ENCODE measurements around the gene ZMYM4.

Gene ZMYM4

DNA sequence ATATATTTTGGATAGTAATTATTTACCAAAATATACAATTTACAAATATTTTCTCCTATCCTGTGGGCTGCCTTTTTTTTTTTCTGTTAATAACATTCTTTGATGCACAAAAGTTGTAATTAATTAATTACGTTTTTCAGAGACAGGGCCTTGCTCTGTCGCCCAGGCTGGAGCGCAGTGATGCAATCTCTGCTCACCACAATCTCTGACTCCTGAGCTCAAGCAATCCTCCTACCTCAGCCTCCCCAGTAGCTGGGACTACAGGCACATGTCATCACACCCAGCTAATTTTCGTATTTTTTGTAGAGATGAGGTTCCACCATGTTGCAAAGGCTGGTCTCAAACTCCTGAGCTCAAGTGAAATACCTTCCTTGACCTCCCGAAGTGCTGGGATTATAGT, 21.3 kb upstream of the ZMYM4 start:
- H3K27ac ChIP-seq (ENCODE audit: low read depth, low read length): no peak overlapping the region
- H3K4me1 ChIP-seq (ENCODE audit: control insufficient read depth in 5 of 5, insufficient read depth in 5 of 5, low read length in 5 of 5): no peaks in the 10 kb centered on the region
- no peak overlapping the region for H3K4me3 ChIP-seq (ENCODE audit: low read depth in 1 of 5, low read length in 5 of 5)
- H3K36me3 ChIP-seq (ENCODE audit: control insufficient read depth in 5 of 5, insufficient read depth in 5 of 5, low read length in 5 of 5): no peaks in the 10 kb centered on the region
- no peak overlapping the region for H3K9ac ChIP-seq (ENCODE audit: low read length in 5 of 5)
- H3K9me3 ChIP-seq (ENCODE audit: control insufficient read depth in 5 of 5, low read length in 5 of 5): peaks cover 0 to 4% (median 0%) of the 10 kb centered on the region in 5 donors
- H3K27me3 ChIP-seq (ENCODE audit: control insufficient read depth in 5 of 5, insufficient read depth in 4 of 5, low read length in 5 of 5): no peaks in the 10 kb centered on the region

GRCh38 chr1:35253941-35254340, 14.6 kb upstream of the ZMYM4 start:
- Histone ChIP-seq H3K9me3 (ENCODE audit: control insufficient read depth in 5 of 5, low read length in 5 of 5) (peaks cover 0 to 4% (median 0%) of the 10 kb centered on the region in 5 donors), H3K4me3 (ENCODE audit: low read depth in 1 of 5, low read length in 5 of 5) (no peak overlapping the region), H3K9ac (ENCODE audit: low read length in 5 of 5) (no peak overlapping the region), H3K27ac (ENCODE audit: low read depth, low read length) (no peak overlapping the region), H3K36me3 (ENCODE audit: control insufficient read depth in 5 of 5, insufficient read depth in 5 of 5, low read length in 5 of 5) (no peaks in the 10 kb centered on the region), H3K27me3 (ENCODE audit: control insufficient read depth in 5 of 5, insufficient read depth in 4 of 5, low read length in 5 of 5) (no peaks in the 10 kb centered on the region), H3K4me1 (ENCODE audit: control insufficient read depth in 5 of 5, insufficient read depth in 5 of 5, low read length in 5 of 5) (peaks cover 0 to 6% (median 0%) of the 10 kb centered on the region in 5 donors)

- H3K27me3 ChIP-seq (ENCODE audit: control insufficient read depth in 5 of 5, insufficient read depth in 4 of 5, low read length in 5 of 5): no peaks in the 10 kb centered on the region
- H3K27ac ChIP-seq (ENCODE audit: low read depth, low read length): no peak overlapping the region
- no peak overlapping the region for H3K4me3 ChIP-seq (ENCODE audit: low read depth in 1 of 5, low read length in 5 of 5)
- no peak overlapping the region for H3K9ac ChIP-seq (ENCODE audit: low read length in 5 of 5)
- peaks cover 0 to 11% (median 4%) of the 10 kb centered on the region in 5 donors for H3K4me1 ChIP-seq (ENCODE audit: control insufficient read depth in 5 of 5, insufficient read depth in 5 of 5, low read length in 5 of 5)
- no peaks in the 10 kb centered on the region for H3K36me3 ChIP-seq (ENCODE audit: control insufficient read depth in 5 of 5, insufficient read depth in 5 of 5, low read length in 5 of 5)
- no peaks in the 10 kb centered on the region for H3K9me3 ChIP-seq (ENCODE audit: control insufficient read depth in 5 of 5, low read length in 5 of 5)
Measured at GRCh38 chr1:35255276-35255675, 13.2 kb upstream of the ZMYM4 start.

DNA sequence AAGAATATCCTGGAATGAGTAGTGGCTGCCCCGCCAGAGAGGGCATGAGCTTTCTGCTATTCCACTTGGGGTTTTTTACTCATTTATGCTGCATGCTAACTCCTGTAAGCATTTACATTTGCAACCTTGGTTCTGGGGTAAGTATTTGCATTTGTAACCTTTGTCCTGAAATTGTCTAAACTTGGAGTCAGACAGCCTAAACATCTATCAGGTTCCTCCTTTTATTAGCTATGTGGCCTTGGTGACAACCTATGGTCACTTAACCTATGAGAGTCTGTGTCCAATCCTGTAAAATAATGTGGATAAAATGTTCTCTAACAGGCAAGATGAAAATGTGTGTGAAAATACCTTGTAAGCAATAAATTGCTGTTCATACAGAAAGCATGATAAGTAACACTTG, 8.9 kb upstream of the ZMYM4 start:
- Histone ChIP-seq H3K9ac (ENCODE audit: low read length in 5 of 5) (no peak overlapping the region), H3K4me1 (ENCODE audit: control insufficient read depth in 5 of 5, insufficient read depth in 5 of 5, low read length in 5 of 5) (peaks cover 0 to 12% (median 4%) of the 10 kb centered on the region in 5 donors), H3K36me3 (ENCODE audit: control insufficient read depth in 5 of 5, insufficient read depth in 5 of 5, low read length in 5 of 5) (no peaks in the 10 kb centered on the region), H3K27ac (ENCODE audit: low read depth, low read length) (no peak overlapping the region), H3K9me3 (ENCODE audit: control insufficient read depth in 5 of 5, low read length in 5 of 5) (no peaks in the 10 kb centered on the region), H3K4me3 (ENCODE audit: low read depth in 1 of 5, low read length in 5 of 5) (no peak overlapping the region), H3K27me3 (ENCODE audit: control insufficient read depth in 5 of 5, insufficient read depth in 4 of 5, low read length in 5 of 5) (no peaks in the 10 kb centered on the region)

GRCh38 chr1:35261412-35262120, 6.9 kb upstream of the ZMYM4 start:
- H3K27me3 ChIP-seq (ENCODE audit: control insufficient read depth in 5 of 5, insufficient read depth in 4 of 5, low read length in 5 of 5): no peaks in the 10 kb centered on the region
- H3K9me3 ChIP-seq (ENCODE audit: control insufficient read depth in 5 of 5, low read length in 5 of 5): no peaks in the 10 kb centered on the region
- H3K36me3 ChIP-seq (ENCODE audit: control insufficient read depth in 5 of 5, insufficient read depth in 5 of 5, low read length in 5 of 5): no peaks in the 10 kb centered on the region
- no peak overlapping the region for H3K4me3 ChIP-seq (ENCODE audit: low read depth in 1 of 5, low read length in 5 of 5)
- no peak overlapping the region for H3K9ac ChIP-seq (ENCODE audit: low read length in 5 of 5)
- H3K4me1 ChIP-seq (ENCODE audit: control insufficient read depth in 5 of 5, insufficient read depth in 5 of 5, low read length in 5 of 5): peaks cover 3 to 15% (median 12%) of the 10 kb centered on the region in 5 donors
- H3K27ac ChIP-seq (ENCODE audit: low read depth, low read length): no peak overlapping the region

DNA sequence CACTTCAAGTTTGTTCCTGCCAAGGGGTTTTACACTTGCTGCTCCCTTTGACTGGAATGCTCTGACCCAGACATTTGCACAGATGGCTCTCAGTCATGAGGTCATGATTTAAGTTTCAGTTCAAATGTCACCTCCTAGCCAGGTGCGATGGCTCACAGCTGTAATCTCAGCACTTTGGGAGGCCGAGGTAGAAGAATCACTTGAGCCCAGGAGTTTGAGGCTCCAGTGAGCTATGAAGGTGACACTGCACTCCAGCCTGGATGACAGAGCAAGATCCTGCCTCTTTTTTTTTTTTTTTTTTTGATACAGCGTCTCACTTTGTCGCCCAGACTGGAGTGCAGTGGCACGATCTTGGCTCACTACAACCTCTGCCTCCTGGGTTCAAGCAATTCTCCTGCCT, 4.5 kb upstream of the ZMYM4 start:
- no peak overlapping the region for H3K4me3 ChIP-seq (ENCODE audit: low read depth in 1 of 5, low read length in 5 of 5)
- peaks cover 3 to 15% (median 12%) of the 10 kb centered on the region in 5 donors for H3K4me1 ChIP-seq (ENCODE audit: control insufficient read depth in 5 of 5, insufficient read depth in 5 of 5, low read length in 5 of 5)
- no peak overlapping the region for H3K9ac ChIP-seq (ENCODE audit: low read length in 5 of 5)
- H3K27ac ChIP-seq (ENCODE audit: low read depth, low read length): no peak overlapping the region
- no peaks in the 10 kb centered on the region for H3K27me3 ChIP-seq (ENCODE audit: control insufficient read depth in 5 of 5, insufficient read depth in 4 of 5, low read length in 5 of 5)
- H3K36me3 ChIP-seq (ENCODE audit: control insufficient read depth in 5 of 5, insufficient read depth in 5 of 5, low read length in 5 of 5): no peaks in the 10 kb centered on the region
- H3K9me3 ChIP-seq (ENCODE audit: control insufficient read depth in 5 of 5, low read length in 5 of 5): no peaks in the 10 kb centered on the region

GRCh38 chr1:35264871-35265270, 3.6 kb upstream of the ZMYM4 start:
- Histone ChIP-seq H3K27me3 (ENCODE audit: control insufficient read depth in 5 of 5, insufficient read depth in 4 of 5, low read length in 5 of 5) (no peaks in the 10 kb centered on the region), H3K27ac (ENCODE audit: low read depth, low read length) (no peak overlapping the region), H3K9ac (ENCODE audit: low read length in 5 of 5) (peak overlapping the region in 3 of 5 donors; percentile 6 to 53 (median 36)), H3K9me3 (ENCODE audit: control insufficient read depth in 5 of 5, low read length in 5 of 5) (no peaks in the 10 kb centered on the region), H3K4me1 (ENCODE audit: control insufficient read depth in 5 of 5, insufficient read depth in 5 of 5, low read length in 5 of 5) (peaks cover 3 to 18% (median 15%) of the 10 kb centered on the region in 5 donors), H3K36me3 (ENCODE audit: control insufficient read depth in 5 of 5, insufficient read depth in 5 of 5, low read length in 5 of 5) (no peaks in the 10 kb centered on the region), H3K4me3 (ENCODE audit: low read depth in 1 of 5, low read length in 5 of 5) (no peak overlapping the region)

DNA sequence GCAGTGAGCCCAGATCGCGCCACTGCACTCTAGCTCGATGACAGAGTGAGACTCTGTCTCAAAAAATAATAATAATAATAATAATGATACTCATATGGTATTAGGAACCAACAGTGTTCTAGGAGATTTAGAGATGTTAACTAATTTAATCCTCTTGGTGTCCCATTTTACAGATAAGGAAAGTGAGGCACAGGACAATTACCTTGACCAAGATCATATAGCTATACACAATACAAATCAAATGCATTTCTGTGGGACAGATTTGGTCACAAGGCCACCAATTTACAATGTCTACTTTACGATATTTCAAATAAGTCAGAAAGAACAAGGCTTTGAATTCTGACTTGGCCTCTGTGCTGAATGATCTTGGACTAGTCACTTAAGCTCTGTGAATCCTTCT, 2.2 kb upstream of the ZMYM4 start:
- Histone ChIP-seq H3K9me3 (ENCODE audit: control insufficient read depth in 5 of 5, low read length in 5 of 5) (no peaks in the 10 kb centered on the region), H3K27me3 (ENCODE audit: control insufficient read depth in 5 of 5, insufficient read depth in 4 of 5, low read length in 5 of 5) (no peaks in the 10 kb centered on the region), H3K27ac (ENCODE audit: low read depth, low read length) (no peak overlapping the region)

GRCh38 chr1:35269201-35269988, 886 bp downstream of the ZMYM4 start:
- Histone ChIP-seq H3K9ac (ENCODE audit: low read length in 5 of 5) (peak overlapping the region; percentile 80 to 89 (median 85)), H3K4me3 (ENCODE audit: low read depth in 1 of 5, low read length in 5 of 5) (peak overlapping the region; percentile 58 to 94 (median 84)), H3K27me3 (ENCODE audit: control insufficient read depth in 5 of 5, insufficient read depth in 4 of 5, low read length in 5 of 5) (no peaks in the 10 kb centered on the region), H3K27ac (ENCODE audit: low read depth, low read length) (peak overlapping the region; percentile 74), H3K4me1 (ENCODE audit: control insufficient read depth in 5 of 5, insufficient read depth in 5 of 5, low read length in 5 of 5) (peaks cover 3 to 27% (median 18%) of the 10 kb centered on the region in 5 donors), H3K36me3 (ENCODE audit: control insufficient read depth in 5 of 5, insufficient read depth in 5 of 5, low read length in 5 of 5) (no peaks in the 10 kb centered on the region), H3K9me3 (ENCODE audit: control insufficient read depth in 5 of 5, low read length in 5 of 5) (no peaks in the 10 kb centered on the region)

More for the DNA sequence above, 2.2 kb upstream of the ZMYM4 start:
- Histone ChIP-seq H3K4me1 (ENCODE audit: control insufficient read depth in 5 of 5, insufficient read depth in 5 of 5, low read length in 5 of 5) (peaks cover 3 to 22% (median 18%) of the 10 kb centered on the region in 5 donors), H3K9ac (ENCODE audit: low read length in 5 of 5) (no peak overlapping the region), H3K4me3 (ENCODE audit: low read depth in 1 of 5, low read length in 5 of 5) (no peak overlapping the region), H3K36me3 (ENCODE audit: control insufficient read depth in 5 of 5, insufficient read depth in 5 of 5, low read length in 5 of 5) (no peaks in the 10 kb centered on the region)

DNA sequence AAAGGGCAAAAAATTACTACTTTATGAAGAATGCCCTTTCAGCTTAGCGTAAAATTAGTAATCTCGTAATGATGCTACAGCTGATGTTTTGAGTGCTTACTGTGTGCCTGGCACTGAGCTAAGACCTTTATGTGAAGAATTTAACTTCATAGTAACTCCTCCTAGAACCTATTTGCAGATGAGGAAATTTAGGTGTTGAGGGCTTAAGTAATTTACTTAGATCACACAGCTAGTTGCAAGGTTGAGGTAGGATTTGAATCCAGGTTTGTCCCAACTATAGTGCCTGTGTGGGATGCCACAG, 1.4 kb downstream of the ZMYM4 start:
- Histone ChIP-seq H3K27ac (ENCODE audit: low read depth, low read length) (peak overlapping the region; percentile 74), H3K4me3 (ENCODE audit: low read depth in 1 of 5, low read length in 5 of 5) (peak overlapping the region; percentile 58 to 94 (median 84)), H3K9ac (ENCODE audit: low read length in 5 of 5) (peak overlapping the region; percentile 7 to 89 (median 82))

More for the DNA sequence above, 1.4 kb downstream of the ZMYM4 start:
- Histone ChIP-seq H3K9me3 (ENCODE audit: control insufficient read depth in 5 of 5, low read length in 5 of 5) (no peaks in the 10 kb centered on the region), H3K27me3 (ENCODE audit: control insufficient read depth in 5 of 5, insufficient read depth in 4 of 5, low read length in 5 of 5) (no peaks in the 10 kb centered on the region), H3K36me3 (ENCODE audit: control insufficient read depth in 5 of 5, insufficient read depth in 5 of 5, low read length in 5 of 5) (no peaks in the 10 kb centered on the region), H3K4me1 (ENCODE audit: control insufficient read depth in 5 of 5, insufficient read depth in 5 of 5, low read length in 5 of 5) (peaks cover under 1 to 22% (median 14%) of the 10 kb centered on the region in 5 donors)
